SK-N-SH (cell line): ENCODE measurements around the gene SRGAP3.

Experiments
- CTCF ChIP-seq: fragments of 200-600 bp; sonication (generic); IDR thresholded peaks from 2 replicates; pipeline ENCODE4 v1.6.1; 2017; ENCODE audit warnings: antibody characterized with exemption, mild to moderate bottlenecking, moderate library complexity
- EP300 ChIP-seq, 2 experiments: IDR thresholded peaks; 2 replicates each; pipeline versions ENCODE4 v1.4.0 to v1.6.1; 2012; ENCODE audit warnings: borderline replicate concordance in 1 of 2, low read depth in 1 of 2, low read length in 1 of 2
- MAX ChIP-seq: IDR thresholded peaks from 2 replicates; pipeline ENCODE4 v1.4.0; 2012; ENCODE audit warnings: low read depth
- NFIC ChIP-seq: IDR thresholded peaks from 2 replicates; pipeline ENCODE4 v1.4.0; 2012; ENCODE audit warnings: borderline replicate concordance
- NRF1 ChIP-seq: IDR thresholded peaks from 2 replicates; pipeline ENCODE4 v1.6.1; 2012; ENCODE audit warnings: low read depth, mild to moderate bottlenecking, low read length
- PBX3 ChIP-seq: IDR thresholded peaks from 2 replicates; pipeline ENCODE4; 2012
- POLR2AphosphoS5 ChIP-seq: IDR thresholded peaks from 2 replicates; pipeline ENCODE4 v1.6.1; 2012; ENCODE audit warnings: low read depth, low read length
- REST ChIP-seq: IDR thresholded peaks from 2 replicates; pipeline ENCODE4 v1.6.1; 2012; ENCODE audit warnings: mild to moderate bottlenecking, low read depth, low read length, moderate library complexity
- RFX5 ChIP-seq: IDR thresholded peaks from 2 replicates; pipeline ENCODE4 v1.6.1; 2012; ENCODE audit warnings: mild to moderate bottlenecking, improper control_type of control experiment, low read length
- SMC3 ChIP-seq: IDR thresholded peaks from 2 replicates; pipeline ENCODE4 v1.6.1; 2012; ENCODE audit warnings: low read depth, low read length, improper control_type of control experiment

DNA sequence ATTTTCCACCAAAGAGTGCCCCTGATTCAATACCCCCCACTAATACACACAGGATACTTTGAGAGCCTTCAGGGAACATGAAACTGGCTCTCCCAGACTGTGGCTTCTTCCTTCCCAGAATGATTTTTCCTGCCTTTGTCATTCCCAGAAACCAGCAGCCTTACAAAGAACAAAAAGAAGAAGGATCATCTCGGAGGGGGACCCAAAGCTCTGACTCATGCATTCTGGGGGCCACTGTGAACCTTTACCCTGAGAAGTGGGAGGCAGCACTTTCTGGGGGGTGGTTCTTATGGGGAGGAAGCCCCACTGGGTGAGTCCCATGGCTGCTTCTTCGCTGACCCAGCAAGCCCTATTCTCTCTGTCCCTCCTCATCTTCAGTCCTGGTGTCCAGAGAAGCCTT is 241.5 kb downstream of the SRGAP3 start:
- TF ChIP-seq CTCF (no peak), SMC3 (no peak), PBX3 (no peak), EP300 (IDR thresholded peaks at IDR 0.05; ENCODE audit: borderline replicate concordance in 1 of 2, low read depth in 1 of 2, low read length in 1 of 2) (no peak), NRF1 (no peak), POLR2AphosphoS5 (no peak), MAX (no peak), NFIC (no peak), REST (no peak), RFX5 (no peak)
